Sigmoid colon (tissue), 4 donors: ENCODE measurements around the gene GUCA1A.

ENCODE experiments used
- CTCF ChIP-seq, 4 experiments: fragments of 450-650 bp in 3 of 4; fragments of 200-600 bp in 1 of 4; IDR thresholded peaks; one replicate each; pipeline ENCODE4 v1.5.1; 2016 to 2019; ENCODE audit warnings: antibody characterized with exemption in 4 of 4, mild to moderate bottlenecking in 3 of 4, moderate library complexity in 2 of 4
- EP300 ChIP-seq, 4 donors: sonication (generic); formaldehyde crosslinking; IDR thresholded peaks; one replicate each; pipeline ENCODE4 v1.6.1; 2017; ENCODE audit warnings: antibody characterized with exemption in 4 of 4
- POLR2A ChIP-seq, 2 donors: fragments of 450-650 bp; IDR thresholded peaks; one replicate each; pipeline ENCODE4 v1.6.1; 2016; ENCODE audit warnings: antibody characterized with exemption in 2 of 2, mild to moderate bottlenecking in 2 of 2, moderate library complexity in 2 of 2
- POLR2AphosphoS5 ChIP-seq, 4 donors: sonication (generic); formaldehyde crosslinking; IDR thresholded peaks; one replicate each; pipeline ENCODE4 v1.6.1; 2017; ENCODE audit warnings: antibody characterized with exemption in 4 of 4

- TF ChIP-seq CTCF (IDR thresholded peaks at IDR 0.05), result no peak
- no peak for TF ChIP-seq EP300 (IDR thresholded peaks at IDR 0.05)
- TF ChIP-seq POLR2A (IDR thresholded peaks at IDR 0.05), result no peak
- TF ChIP-seq POLR2AphosphoS5 (IDR thresholded peaks at IDR 0.05), result no peak
These were observed 51.3 kb downstream of the GUCA1A start for GRCh38 chr6:42224222-42225028.
